HG03457 (cell line): ENCODE measurements around the gene TCP11X2.
A peak's percentile ranks its signal among the peaks of the same experiment; 100 is the strongest.
"Not testable (repeated sequence)": the region's sequence is repeated elsewhere in the genome, so short reads cannot be mapped to it uniquely, and the experiment has no call there.

Experiments used
- ATAC-seq: cut with Tn5 transposase; IDR thresholded peaks from one replicate; pipeline ENCODE4 v1.9.1; 2021; ENCODE audit warnings: moderate number of reproducible peaks; ENCODE audit not compliant: unreplicated experiment

TCP11X2 gene

GRCh38 chrX:102471762-102472220 is at the start of gene TCP11X2:
TSS of gene TCP11X2 (minus strand) at chrX:102471812.
- ATAC-seq: not testable (repeated sequence)

- ATAC-seq: no peak
Observed at GRCh38 chrX:102517326-102517725, 45.7 kb upstream of the TCP11X2 start.

DNA sequence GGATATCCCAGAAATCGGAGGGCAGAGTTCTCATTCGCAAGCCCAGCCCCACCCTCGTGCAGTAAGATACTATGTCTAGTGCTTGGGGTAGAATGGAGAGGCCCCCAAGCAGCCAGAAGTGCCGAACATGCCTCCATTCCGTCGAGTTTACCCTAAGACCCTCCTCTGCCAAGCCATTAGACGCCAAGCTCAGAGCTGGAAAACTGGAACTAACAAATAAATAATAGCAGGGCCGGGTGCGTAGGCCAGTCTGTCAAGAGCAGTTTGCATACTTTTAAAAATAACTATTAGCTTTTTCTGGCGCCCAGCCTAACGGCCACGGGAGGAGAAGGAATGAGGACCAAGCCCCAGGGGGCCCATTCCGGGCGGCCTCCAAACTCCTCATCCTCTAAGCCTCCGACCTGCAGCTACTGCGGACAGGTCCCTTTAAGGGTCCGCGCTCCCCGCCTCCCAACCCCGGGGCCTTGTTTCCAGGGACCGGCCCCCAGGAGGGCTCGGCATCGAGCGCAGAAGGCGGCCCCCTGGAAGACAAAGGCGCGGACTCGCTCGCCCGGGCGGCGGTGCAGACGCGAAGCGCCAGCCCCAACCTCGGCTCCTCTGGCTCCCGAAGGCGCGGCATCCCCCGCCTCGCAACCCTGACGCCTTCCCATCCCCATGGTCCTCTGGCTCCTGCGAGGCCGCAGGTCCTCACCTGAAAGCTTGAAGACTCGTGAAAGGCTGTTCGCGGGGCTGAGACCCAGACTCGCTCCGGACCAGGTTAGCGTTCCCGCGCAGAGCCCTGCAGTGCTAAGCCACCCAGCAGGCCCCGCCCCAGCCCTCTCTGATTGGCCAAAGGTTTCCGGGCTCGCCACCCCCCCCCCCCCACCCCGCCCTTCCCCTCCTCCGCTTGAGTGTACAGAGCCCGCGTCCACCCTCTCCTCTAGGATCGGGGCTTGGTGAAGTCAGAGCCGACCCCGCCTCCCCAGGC is 44.6 kb upstream of the TCP11X2 start, which contains the start of gene TMSB15A:
TMSB15A (minus strand) TSS at position 765 of the 967 bp plus-strand sequence.
- ATAC-seq: peak; percentile 84

GRCh38 chrX:102514536-102514935 is 42.9 kb upstream of the TCP11X2 start:
- ATAC-seq: no peak

DNA sequence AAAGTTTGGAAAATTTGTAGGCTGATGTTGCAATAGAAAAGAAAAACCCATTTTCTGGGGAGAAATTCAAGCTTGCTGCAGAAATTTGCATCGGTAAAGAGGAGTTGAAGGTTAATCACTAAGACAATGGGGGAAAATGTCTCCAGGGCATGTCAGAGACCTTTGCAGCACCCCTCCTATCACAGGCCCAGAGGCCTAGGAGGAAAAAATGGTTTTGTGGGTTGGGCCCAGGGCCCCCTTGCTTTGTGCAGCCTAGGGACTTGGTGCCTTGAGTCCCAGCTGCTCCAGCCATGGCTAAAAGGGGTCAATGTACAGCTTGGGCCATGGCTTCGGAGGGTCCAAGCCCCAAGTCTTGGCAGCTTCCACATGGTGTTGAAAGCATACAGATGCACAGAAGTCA is 27.1 kb upstream of the TCP11X2 start:
- no peak for ATAC-seq

- no peak for ATAC-seq
Observed at GRCh38 chrX:102491766-102492165, 20.2 kb upstream of the TCP11X2 start.

GRCh38 chrX:102478765-102479164 is 7.2 kb upstream of the TCP11X2 start:
- not testable (repeated sequence) for ATAC-seq

- not testable (repeated sequence) for ATAC-seq
Observed at GRCh38 chrX:102470215-102470614, 1.4 kb downstream of the TCP11X2 start.

DNA sequence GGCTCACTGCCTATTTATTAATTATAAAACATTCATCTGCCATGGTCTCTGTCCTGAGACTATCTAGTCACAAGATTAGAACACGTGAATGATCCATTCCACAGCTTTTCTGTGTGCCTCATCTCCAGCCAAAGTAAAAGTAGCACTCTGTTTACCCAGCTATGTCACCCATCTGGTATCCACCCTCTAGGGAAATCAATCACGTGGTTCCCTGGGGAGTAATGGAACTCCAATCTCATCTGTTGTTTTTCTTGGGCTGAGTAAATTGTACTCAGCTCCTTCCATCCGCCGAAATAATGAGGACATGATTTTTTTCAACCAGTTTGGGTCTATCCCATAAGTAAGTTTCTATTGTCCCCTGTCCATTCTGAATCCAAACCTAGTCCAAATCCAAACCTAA is 13.0 kb downstream of the TCP11X2 start:
- not testable (repeated sequence) for ATAC-seq

- not testable (repeated sequence) for ATAC-seq
Observed at GRCh38 chrX:102439908-102440307, 31.7 kb downstream of the TCP11X2 start, which contains the start of gene NXF2B. TSS of gene NXF2B (minus strand) at chrX:102440008. CDS start at chrX:102380036, 59,972 bp downstream.

DNA sequence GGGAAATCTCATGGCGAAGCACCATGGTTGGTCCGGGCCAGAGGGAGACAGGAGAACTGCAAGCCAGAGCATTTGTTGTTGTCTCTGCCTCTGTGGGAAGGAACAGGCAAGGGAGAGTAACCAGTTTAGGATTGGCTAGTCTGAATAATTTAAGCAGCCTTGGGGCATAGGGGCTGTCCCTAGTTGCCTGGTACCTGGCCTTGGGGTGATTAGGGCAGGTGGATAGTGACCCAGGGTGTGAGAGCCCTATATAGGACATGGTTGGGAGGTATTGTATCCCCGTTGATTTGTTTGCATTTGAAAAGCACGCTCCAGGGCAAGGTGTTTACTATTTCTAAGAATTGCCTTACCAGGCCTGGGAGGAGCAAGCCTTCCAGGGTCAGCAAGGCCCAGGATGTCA is 57.1 kb downstream of the TCP11X2 start:
- not testable (repeated sequence) for ATAC-seq
